Stimulated activated naive CD4-positive, alpha-beta T cell (primary cell): ENCODE results near the gene GPC2.
"Not testable (repeated sequence)": the region's sequence is repeated elsewhere in the genome, so short reads cannot be mapped to it uniquely, and the experiment has no call there.

Source experiments
- DNase-seq, 6 experiments: peaks; one replicate each; lab custom pipeline; 2025; lab: John Stamatoyannopoulos, UW

Gene GPC2

DNA sequence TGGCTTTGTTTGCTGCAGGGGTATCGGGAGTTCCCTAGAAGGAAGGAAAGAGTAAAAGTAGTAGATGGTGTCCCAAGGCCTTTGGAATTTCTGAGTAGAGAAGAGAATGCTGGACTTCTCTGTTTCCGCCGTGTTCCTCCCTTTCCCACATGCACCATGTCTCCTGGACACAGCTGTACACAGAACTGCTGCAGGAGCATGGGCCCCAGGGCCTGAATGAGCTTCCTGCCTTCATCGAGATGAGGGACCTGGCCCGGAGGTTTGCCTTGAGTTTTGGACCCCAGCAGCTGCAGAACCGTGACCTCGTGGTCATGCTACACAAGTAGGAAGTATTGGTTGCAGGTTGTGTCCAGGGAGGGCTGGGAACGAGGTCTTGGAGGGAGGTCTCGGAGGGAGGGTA, 27.3 kb upstream of the GPC2 start:
- DNase-seq, result no peak

DNA sequence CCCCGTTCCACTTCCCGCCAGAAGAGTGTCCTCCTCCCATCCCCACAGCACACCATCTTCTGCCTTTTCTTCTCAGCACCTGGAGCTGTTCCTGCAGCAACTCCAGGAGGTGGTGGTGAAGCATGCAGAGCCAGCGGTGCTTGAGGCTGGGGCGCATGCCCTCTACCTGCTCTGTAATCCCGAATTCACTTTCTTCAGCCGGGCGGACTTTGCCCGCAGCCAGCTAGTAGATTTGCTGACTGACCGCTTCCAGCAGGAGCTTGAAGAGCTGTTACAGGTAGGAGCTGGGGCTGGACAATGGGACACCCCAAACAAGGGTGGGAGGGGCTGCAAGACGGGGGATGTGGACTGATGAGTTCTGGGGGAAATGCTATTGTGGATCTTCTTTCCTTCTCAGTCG, 23.5 kb upstream of the GPC2 start:
- no peak for DNase-seq

DNA sequence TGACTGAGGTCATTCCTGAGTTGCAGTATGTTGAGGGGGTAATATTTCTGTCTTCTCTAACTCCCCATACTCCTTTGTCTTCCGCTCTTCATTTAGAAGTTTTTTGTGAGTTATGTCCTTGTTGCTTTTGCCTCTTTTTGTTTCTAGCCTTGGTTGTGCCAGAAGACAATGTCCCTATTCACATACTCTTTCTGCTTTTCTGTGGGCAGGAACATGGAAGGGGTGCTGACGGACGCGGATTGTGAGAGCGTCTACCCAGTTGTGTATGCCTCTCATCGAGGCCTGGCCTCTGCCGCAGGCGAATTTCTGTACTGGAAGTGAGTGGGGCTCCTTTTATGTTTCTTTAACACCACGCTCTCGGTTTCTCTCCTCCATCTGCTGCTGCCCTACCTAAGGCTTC, 21.1 kb upstream of the GPC2 start:
- no peak for DNase-seq

DNA sequence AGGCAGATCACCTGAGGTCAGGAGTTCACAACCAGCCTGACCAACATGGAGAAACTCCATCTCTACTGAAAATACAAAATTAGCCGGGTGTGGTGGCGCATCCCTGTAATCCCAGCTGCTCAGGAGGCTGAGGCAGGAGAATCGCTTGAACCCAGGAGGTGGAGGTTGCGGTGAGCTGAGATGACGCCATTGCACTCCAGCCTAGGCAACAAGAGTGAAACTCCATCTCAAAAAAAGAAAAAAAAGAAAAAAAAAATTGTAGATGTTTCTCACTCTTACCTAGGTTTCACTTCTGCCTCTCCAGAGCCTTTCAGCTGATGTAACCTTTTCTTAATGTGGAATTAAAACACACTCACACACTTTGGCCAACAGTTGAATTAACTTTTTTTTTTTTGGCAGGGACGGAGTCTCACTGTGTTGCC, 18.7 kb upstream of the GPC2 start:
- not testable (repeated sequence) for DNase-seq

DNA sequence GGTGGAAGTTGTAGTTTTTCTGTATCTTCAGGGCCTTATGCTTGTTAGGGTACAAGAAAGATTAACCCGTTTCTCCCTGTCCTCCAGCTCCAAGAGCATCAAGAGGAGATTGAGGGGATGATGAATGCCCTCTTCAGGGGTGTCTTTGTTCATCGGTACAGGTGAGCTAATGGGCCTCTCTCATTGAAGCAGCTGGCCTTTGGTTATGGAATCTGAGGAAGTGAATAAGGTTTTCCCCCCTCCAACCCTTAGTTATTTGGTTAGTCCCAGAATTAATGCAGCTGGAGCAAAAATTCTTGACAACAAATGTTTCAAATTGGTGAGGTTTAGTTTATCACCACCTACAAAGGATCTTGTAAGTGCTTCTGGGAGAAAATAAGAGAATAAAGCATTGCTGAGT, 18.0 kb upstream of the GPC2 start:
- no peak for DNase-seq

DNA sequence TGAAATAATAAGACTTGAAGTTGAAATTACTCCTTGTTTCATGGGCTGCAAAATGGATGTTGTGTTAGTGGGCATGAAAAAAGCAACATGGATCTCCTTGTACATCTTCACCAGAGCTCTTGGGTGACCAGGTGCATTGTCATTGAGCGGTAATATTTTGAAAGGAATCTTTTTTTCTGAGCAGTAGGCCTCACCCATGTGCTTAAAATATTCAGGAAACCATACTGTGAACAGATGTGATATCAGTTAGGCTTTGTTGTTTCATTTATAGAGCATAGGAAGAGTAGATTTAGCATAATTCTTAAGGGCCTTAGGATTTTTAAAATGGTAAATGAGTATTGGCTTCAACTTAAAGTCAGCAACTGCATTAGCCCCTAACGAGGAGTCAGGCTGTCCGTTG, 15.8 kb upstream of the GPC2 start:
- no peak for DNase-seq

DNA sequence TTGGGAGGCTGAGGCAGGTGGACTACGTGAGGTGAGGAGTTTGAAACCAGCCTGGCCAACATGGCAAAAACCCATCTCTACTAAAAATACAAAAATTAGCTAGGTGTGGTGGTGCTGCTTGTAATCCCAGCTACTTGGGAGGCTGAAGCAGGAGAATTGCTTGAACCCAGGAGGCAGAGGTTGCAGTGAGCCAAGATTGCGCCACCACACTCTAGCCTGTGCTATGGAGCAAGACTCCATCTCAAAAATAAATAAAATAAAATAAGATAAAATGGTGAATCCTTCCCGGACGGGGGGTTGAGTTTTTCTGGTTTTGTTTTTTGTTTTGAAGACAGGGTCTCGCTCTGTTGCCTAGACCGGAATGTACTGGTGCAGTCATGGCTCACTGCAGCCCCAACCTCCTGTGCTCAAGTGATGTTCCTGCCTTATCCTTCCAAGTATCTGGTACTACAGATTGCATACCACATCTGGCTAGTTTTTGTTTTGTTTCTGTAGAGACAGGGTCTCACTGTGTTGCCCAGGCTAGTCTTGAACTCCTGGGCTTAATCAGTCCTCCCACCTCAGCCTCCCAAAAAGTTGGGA, 15.2 kb upstream of the GPC2 start:
- not testable (repeated sequence) for DNase-seq

DNA sequence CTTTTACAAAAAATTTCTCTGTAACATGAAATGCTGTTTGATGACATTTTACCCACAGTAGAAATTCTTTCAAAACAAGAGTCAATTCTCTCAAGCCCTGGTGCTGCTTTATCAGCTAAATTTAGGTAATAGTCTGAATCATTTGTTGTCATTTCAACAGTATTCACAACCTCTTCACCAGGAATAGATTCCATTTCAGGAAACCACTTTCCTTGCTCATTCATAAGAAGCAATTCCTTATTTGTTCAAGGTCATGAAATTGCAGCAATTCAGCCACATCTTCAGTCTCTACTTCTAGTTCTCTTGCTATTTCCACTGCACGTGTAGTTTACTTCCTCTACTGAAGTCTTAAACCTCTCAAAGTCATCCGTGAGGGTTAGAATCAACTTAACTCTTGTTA, 14.6 kb upstream of the GPC2 start:
- DNase-seq, result peak in 2 of 6 experiments; percentile 5 to 12

DNA sequence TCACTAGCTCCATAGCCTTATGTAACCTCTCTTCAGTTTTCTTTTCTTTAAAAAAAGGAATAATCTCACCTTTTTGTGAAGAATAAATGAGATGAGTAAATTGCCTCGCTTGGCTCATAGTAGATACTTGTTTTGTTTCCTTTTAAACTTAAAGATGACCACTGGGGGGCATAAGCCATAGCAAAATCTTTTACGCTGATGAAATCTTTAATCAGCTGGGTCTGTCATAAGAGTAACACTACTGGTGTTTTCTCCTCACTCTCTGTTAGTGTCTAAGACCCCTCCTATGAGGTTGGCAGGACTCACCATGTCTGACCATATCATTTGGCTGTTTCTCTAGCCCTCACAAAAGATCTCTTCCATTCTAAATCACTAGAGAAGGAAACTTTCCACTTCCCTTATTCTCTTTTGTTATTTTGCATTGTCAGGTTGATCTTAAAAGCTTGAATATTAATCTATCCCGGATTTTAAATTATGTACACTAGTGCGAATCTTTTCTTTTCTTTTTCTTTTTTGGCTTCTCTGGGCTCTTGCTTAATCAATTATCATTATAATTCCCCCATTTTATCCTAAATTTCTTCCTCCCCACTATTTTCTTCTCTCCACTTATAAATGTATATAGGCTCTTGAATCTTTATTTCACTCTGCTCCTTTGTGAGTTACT, 13.0 kb upstream of the GPC2 start:
- DNase-seq, result peak in 3 of 6 experiments; percentile 37 to 63 (median 59)

DNA sequence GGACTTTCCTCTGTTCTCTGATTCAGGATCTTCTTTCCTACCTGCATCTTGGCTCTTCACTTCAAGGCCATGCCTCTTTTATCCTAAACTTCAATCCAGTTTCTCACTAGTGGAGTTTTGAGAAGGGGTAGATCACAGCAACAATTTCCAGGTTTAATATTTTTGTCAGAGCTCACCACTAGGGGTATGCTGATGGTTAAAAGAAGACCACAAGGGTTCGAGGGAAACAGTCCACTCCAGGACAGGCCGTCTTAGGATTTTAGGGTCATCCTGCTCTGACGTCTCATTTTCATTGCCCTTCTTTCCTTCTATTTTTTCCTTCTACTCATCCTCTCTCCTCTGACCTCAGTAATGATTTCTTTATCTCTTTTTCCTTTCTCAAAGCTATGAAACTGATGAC, 11.9 kb upstream of the GPC2 start:
- DNase-seq, result no peak

DNA sequence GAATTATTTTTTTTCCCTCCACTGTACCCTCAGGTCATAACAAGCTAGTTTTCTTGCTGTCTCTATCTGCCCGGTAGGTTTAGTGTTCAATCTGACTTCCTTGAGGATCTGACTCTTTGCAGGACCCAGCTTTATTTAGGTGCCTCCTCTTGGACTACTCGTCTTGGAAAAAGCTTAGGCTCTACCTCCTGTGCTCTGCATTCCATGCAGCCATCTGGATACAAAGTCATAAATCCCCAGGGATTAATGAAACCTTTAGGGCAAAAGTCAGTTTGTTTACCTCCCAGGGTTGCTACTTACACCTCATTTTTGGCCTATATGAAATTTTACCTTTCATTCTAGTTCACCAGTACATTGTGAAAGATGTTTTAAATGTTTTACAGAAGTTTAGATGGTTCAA, 8.5 kb upstream of the GPC2 start:
- no peak for DNase-seq

DNA sequence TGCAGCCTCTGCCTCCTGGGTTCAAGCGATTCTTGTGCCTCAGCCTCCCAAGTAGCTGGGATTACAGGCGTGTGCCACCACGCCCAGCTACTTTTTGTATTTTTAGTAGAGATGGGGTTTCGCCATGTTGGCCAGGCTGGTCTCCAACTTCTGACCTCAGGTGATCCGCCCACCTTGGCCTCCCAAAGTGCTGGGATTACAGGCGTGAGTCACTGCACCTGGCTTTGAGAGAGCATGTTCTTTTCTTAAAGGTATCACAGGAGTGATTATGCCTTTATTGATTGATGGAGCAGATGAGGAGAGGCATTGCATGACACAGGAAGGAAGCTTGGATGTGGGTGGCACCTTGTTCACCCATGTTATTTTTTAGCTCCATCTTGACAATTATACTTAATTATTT, 5.9 kb upstream of the GPC2 start:
- not testable (repeated sequence) for DNase-seq

DNA sequence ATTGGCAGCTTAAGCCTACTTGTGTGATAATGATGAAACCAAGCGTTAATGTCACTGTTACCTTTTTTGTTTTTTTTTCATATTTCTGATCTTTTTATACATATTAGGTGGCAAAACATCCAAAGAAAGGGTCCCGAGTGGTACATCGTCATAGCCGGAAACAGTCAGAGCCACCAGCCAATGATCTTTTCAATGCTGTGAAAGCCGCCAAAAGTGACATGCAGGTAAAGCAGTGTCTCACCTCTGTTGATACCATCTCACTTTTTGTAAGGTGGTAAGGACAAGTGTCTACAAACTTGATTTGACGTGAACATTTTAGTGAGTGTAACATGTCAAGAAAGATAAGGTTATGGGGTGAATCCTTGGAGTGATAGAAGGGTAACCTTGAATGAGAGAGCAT, 5.4 kb upstream of the GPC2 start:
- peak in 4 of 6 experiments; percentile 10 to 39 (median 32) for DNase-seq

DNA sequence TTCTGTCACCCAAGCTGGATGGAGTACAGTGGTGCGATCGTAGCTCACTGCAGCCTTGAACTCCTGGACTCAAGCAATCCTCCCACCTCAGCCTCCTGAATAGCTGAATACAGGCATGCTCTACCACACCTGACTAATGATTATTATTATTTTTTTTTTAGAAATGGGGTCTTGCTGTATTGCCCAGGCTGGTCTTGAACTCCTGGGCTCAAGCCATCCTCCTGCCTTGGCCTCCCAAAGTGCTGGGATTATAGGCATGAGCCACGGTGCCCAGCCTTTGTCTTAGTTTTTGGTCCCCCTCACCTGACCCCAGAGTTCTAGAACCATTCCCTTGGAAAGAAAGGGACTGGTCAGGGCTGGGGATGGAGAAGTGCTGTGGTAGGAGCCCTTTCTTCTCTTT, 2.9 kb upstream of the GPC2 start:
- DNase-seq, result not testable (repeated sequence)

DNA sequence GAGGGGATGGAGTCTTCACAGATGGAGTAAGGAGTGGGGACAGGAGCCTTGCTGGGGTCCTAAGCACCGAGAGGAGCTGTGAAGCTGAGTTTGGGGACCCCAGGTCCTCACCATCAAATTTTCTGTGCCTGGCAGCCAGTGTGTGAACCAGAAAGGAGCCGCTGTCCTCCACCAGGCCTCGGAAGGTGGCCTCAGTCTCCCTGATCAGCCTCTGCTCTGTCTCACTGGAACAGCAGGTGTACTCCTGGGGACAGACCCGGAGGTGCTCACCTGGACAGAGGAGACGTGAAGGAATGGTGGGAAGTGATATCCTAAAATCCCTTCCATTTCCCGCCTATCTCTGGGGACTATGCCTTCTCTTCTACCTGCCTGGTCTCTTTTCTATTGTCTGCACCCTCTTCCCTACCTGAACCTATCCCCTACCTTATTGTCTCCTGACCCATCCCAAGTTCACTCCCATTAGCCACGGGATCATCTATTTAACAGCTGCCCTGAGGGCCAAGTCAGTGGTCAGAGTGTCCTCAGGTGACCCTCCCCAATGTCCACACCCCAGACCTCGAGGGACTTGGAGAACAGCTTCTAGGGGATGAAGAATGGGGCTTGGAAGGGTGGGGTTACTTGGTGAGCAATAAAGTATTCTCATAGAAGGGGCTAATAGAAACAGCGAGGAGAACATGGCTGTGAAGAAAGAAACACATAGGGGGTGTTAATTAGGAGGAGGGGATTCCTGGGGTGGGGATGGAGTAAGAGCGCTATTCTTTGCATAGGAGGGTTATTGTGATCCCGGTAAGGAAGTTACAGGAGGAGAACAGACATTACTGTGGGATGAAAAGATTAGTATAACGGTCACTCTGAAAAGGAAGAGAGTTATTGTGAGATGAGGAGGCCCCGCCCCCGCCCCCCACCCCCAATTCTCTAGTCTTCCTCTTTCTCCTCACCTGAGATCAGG, 811 bp downstream of the GPC2 start:
- DNase-seq, result no peak

DNA sequence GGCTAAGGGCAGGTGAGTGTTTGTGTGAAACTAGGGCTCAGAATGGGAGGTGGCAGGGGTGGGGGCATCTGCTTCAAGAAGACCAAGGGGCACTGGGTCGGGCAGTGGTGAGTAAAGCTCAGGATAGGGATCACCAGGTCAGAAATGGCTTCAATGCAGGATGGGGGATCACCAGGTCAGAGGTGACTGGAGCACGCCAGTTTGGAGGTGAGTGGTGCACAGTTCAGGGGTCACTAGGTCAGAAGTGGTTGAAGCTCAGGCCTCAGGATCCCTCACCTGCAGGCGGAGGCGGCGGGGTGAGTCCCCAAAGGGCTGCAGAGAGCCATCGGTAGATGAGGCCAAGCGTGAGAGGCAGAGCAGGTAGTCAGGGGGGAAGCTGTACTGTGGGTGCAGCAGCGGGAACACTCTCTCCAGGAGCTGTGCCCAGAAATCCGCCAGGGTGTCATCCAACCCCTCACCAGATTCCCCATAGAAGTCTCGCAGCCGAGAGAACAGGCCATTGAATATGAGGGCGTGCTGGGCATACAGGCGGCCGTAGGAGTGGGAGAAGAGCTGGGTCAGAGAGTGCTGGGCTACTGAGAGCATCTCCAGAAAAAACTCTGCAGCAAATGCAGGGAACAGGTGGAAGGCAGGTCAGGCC, 1.8 kb downstream of the GPC2 start:
- no peak for DNase-seq

DNA sequence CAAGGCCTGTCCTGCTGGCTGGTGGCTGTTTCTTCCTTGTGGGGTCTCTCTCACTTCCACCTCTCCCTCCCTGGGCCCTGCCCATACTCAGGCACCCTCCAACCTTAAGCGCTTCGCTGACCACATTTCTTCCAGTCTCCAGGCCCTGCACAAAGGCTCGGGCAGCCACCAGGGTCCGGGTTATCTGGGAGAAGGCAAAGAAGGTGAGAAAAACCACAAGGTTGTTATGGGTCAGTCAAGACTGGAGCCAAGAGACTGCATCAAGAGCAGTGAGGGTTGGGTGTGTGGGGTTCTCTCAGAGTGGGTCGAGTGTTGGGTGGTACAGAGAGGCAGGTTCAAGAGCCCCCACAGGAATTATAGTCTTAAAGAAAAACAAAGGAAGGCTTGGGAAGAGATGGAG, 2.6 kb downstream of the GPC2 start:
- DNase-seq, result no peak

DNA sequence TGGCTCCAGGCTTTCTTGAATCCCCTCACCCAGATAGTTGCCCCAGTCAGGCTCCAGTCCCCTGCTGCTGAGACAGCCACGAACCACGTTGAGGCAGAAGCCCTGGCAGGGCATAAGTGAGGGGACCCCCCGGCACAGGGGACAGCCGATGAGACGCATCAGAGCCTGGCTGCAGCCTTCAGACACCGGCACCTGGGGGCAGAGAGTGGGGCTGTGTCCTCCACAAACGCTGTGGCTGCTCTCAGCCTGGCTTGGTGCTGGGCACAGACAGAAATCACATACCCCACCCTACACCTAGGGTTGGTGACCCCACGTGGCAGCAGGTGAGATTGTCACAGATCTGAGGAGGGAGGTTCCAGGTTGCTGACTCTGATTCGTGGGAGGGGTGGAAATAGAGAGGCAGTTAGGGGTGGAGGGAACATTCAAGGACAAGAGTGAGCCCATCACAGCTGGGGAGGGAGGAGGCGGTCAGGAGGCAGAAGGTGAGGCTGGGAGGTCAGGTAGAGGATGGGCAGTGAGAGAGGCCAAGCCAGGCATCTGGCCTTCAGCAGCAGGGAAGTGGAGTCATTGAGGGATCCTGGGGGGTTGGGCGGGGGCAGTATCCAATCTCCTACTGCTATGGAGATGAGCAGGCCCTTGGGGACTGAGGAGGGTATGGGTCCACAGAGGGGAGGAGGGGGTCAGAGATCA, 3.2 kb downstream of the GPC2 start:
- DNase-seq, result no peak

DNA sequence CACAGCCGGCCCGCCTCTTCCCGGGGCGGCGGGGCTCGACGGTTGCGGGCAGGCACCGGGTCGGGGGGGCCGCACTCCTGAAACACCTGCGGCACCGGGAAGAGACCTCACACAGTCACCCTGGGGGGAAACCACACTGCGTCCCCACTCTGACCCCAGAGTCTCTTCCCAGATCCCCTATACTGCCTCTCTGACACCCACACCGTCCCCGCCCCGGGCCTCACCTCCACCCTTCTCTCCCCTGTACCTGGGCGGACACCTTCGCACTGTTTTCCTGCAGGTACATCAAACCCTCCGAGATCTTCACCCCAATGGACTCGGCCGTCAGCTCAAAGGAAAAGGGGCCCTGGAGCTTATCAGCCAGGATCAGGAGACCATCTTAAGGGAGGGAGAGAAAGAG, 5.3 kb downstream of the GPC2 start:
- DNase-seq, result peak in 1 of 6 experiments; percentile 36

DNA sequence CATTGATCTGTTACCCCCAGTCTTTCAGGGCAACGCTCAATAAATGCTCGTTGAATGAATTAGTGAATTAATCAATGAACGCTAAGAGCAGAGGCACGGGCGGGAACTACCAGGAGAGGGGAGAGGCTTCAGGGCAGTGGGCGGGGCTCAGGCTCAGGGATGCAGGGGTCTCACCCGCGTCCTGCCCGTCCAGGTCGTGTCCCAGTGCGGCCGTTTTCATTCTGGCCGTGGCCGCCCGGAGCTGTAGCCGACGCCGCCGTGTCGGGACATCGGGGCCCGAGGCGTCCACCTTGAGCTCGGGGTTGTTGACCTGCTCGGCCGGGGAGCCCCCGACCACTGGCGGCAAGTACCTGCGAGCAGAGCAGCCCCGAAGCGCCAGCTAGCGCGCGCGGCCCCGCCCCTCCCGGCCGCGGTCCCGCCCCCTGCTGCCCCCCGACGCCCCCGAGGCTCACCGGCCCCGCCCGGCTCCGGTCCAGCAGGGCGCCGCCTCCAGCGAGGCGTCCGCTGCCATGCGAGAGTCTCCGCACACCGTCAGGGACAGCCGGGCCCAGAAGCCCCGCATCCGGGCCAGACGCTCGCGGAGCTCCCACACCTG, 6.0 kb downstream of the GPC2 start:
- peak in 5 of 6 experiments; percentile 24 to 55 (median 36) for DNase-seq
